Suprapubic skin (tissue), 4 donors: Measurements from ENCODE around the gene PRKD2. TPM values are rescaled to one million over a fixed set of nuclear protein-coding genes. Genes with fewer than 3 reads are reported as not detected.
A peak's percentile ranks its signal among the peaks of the same experiment; 100 is the strongest.

Experiments used
- DNase-seq, 2 donors: peaks; one replicate each; pipeline ENCODE4 v3.0.0-alpha.2; 2019; ENCODE audit warnings: low spot score in 2 of 2
- H3K27ac ChIP-seq: fragments of 200-600 bp; sonication (generic); one replicate; pipeline ENCODE4 v1.5.1; 2019
- H3K27me3 ChIP-seq: fragments of 200-600 bp; sonication (generic); one replicate; pipeline ENCODE4 v1.5.1; 2019
- H3K36me3 ChIP-seq: fragments of 200-600 bp; sonication (generic); one replicate; pipeline ENCODE4 v1.5.1; 2019
- H3K4me1 ChIP-seq: fragments of 200-600 bp; sonication (generic); one replicate; pipeline ENCODE4 v1.5.1; 2019
- H3K4me3 ChIP-seq: fragments of 200-600 bp; sonication (generic); one replicate; pipeline ENCODE4 v1.5.1; 2019; ENCODE audit warnings: mild to moderate bottlenecking
- H3K9me3 ChIP-seq: fragments of 200-600 bp; sonication (generic); one replicate; pipeline ENCODE4 v1.5.1; 2019
- CTCF ChIP-seq, 2 donors: fragments of 200-600 bp in 1 of 2; fragments of 450-650 bp in 1 of 2; sonication (generic) in 1 of 2; IDR thresholded peaks; one replicate each; pipeline ENCODE4 v1.5.1; 2016 to 2019; ENCODE audit warnings: antibody characterized with exemption in 2 of 2, mild to moderate bottlenecking in 1 of 2, moderate library complexity in 1 of 2
- EP300 ChIP-seq: sonication (generic); formaldehyde crosslinking; IDR thresholded peaks from one replicate; pipeline ENCODE4 v1.6.1; 2017; ENCODE audit warnings: antibody characterized with exemption
- POLR2A ChIP-seq, 2 donors: fragments of 450-650 bp; IDR thresholded peaks; one replicate each; pipeline ENCODE4 v1.6.1; 2017; ENCODE audit warnings: antibody characterized with exemption in 2 of 2, mild to moderate bottlenecking in 2 of 2, moderate library complexity in 2 of 2
- POLR2AphosphoS5 ChIP-seq, 3 donors: sonication (generic); formaldehyde crosslinking; IDR thresholded peaks; one replicate each; pipeline ENCODE4 v1.6.1; 2017; ENCODE audit warnings: antibody characterized with exemption in 3 of 3
- WGBS: methylation state at CpG from one replicate; pipeline ENCODE4 v1.1.5; 2018; 5-methylcytosine and 5-hydroxymethylcytosine counted together
- total RNA-seq, 4 donors: library from RNA; depleted of rRNA; stranded (reverse); fragments of >200 nt; gene quantifications; one replicate each; pipeline ENCODE4 v1.1.0, GENCODE V29; 2016

The PRKD2 gene
- total RNA-seq, 4 donors from 2014 or later = 51.5 to 136 (median 61.2) TPM

- Histone ChIP-seq H3K27ac (no peak overlapping the region), H3K4me3 (no peak overlapping the region), H3K27me3 (no peaks in the 10 kb centered on the region), H3K4me1 (peaks cover 32% of the 10 kb centered on the region), H3K36me3 (peaks cover 54% of the 10 kb centered on the region), H3K9me3 (no peaks in the 10 kb centered on the region)
- no peak for DNase-seq
- WGBS = 84% methylated on average over 15 of the region's 19 CpGs
- TF ChIP-seq POLR2A (IDR thresholded peaks at IDR 0.05) (no peak), EP300 (no peak), CTCF (IDR thresholded peaks at IDR 0.05) (no peak), POLR2AphosphoS5 (IDR thresholded peaks at IDR 0.05) (no peak)
These were observed 20.9 kb upstream of the PRKD2 start for GRCh38 chr19:46737761-46738171.

GRCh38 chr19:46737298-46737654 lies 20.4 kb upstream of the PRKD2 start:
- TF ChIP-seq POLR2AphosphoS5 (IDR thresholded peaks at IDR 0.05) = no peak
- no peak for TF ChIP-seq CTCF (IDR thresholded peaks at IDR 0.05)
- no peak for TF ChIP-seq EP300
- TF ChIP-seq POLR2A (IDR thresholded peaks at IDR 0.05) = no peak
- Histone ChIP-seq H3K4me3 (no peak overlapping the region), H3K36me3 (peaks cover 59% of the 10 kb centered on the region), H3K27ac (no peak overlapping the region), H3K27me3 (no peaks in the 10 kb centered on the region), H3K4me1 (peaks cover 33% of the 10 kb centered on the region), H3K9me3 (no peaks in the 10 kb centered on the region)
- DNase-seq = no peak
- WGBS = 77% methylated on average over 7 of the region's 7 CpGs

GRCh38 chr19:46736531-46737297 lies 19.8 kb upstream of the PRKD2 start:
- no peak for DNase-seq
- H3K9me3 ChIP-seq = no peaks in the 10 kb centered on the region
- H3K27ac ChIP-seq = no peak overlapping the region
- H3K4me3 ChIP-seq = no peak overlapping the region
- TF ChIP-seq POLR2AphosphoS5 (IDR thresholded peaks at IDR 0.05) (no peak), POLR2A (IDR thresholded peaks at IDR 0.05) (no peak), CTCF (IDR thresholded peaks at IDR 0.05) (no peak), EP300 (no peak)
- H3K27me3 ChIP-seq = no peaks in the 10 kb centered on the region
- 71% methylated on average over 22 of the region's 22 CpGs for WGBS
- peaks cover 34% of the 10 kb centered on the region for H3K4me1 ChIP-seq
- peaks cover 64% of the 10 kb centered on the region for H3K36me3 ChIP-seq

- Histone ChIP-seq H3K4me1 (peaks cover 27% of the 10 kb centered on the region), H3K36me3 (peaks cover 94% of the 10 kb centered on the region), H3K27ac (no peak overlapping the region), H3K9me3 (no peaks in the 10 kb centered on the region), H3K27me3 (no peaks in the 10 kb centered on the region), H3K4me3 (no peak overlapping the region)
- TF ChIP-seq POLR2A (IDR thresholded peaks at IDR 0.05) = no peak
- no peak for TF ChIP-seq POLR2AphosphoS5 (IDR thresholded peaks at IDR 0.05)
- TF ChIP-seq EP300 = no peak
- no peak for TF ChIP-seq CTCF (IDR thresholded peaks at IDR 0.05)
- WGBS = 86% methylated on average over 11 of the region's 11 CpGs
- DNase-seq = no peak
These were observed 16.9 kb upstream of the PRKD2 start for GRCh38 chr19:46733690-46734292.

- Histone ChIP-seq H3K4me1 (peaks cover 30% of the 10 kb centered on the region), H3K27ac (no peak overlapping the region), H3K9me3 (no peaks in the 10 kb centered on the region), H3K36me3 (peaks cover 92% of the 10 kb centered on the region), H3K4me3 (no peak overlapping the region), H3K27me3 (no peaks in the 10 kb centered on the region)
- TF ChIP-seq EP300 = no peak
- TF ChIP-seq CTCF (IDR thresholded peaks at IDR 0.05) = no peak
- TF ChIP-seq POLR2A (IDR thresholded peaks at IDR 0.05) = no peak
- no peak for TF ChIP-seq POLR2AphosphoS5 (IDR thresholded peaks at IDR 0.05)
- peak in 1 of 2 donors; percentile 62 for DNase-seq
- 71% methylated on average over 8 of the region's 23 CpGs for WGBS
These were observed 16.2 kb upstream of the PRKD2 start for GRCh38 chr19:46732966-46733689.
